Glutamatergic neuron (in vitro differentiated cells): ENCODE results near the gene SDR39U1. TPM values are rescaled to one million over a fixed set of nuclear protein-coding genes. Genes with fewer than 3 reads are reported as not detected.

Experiments used
- DNase-seq: peaks from one replicate; pipeline ENCODE4 v3.0.0; 2022
- H3K27ac Mint-ChIP-seq: one replicate; pipeline ENCODE4 v1.8.0; 2020; ENCODE audit warnings: mild to moderate bottlenecking, mixed read lengths, inconsistent platforms; ENCODE audit not compliant: unreplicated experiment
- H3K27me3 Mint-ChIP-seq: one replicate; pipeline ENCODE4 v1.8.0; 2020; ENCODE audit warnings: mild to moderate bottlenecking, moderate library complexity, mixed read lengths, inconsistent platforms; ENCODE audit not compliant: unreplicated experiment
- H3K36me3 Mint-ChIP-seq: one replicate; pipeline ENCODE4 v1.8.0; 2020; ENCODE audit warnings: mild to moderate bottlenecking, mixed read lengths, inconsistent platforms; ENCODE audit not compliant: unreplicated experiment
- H3K4me1 Mint-ChIP-seq: one replicate; pipeline ENCODE4 v1.8.0; 2020; ENCODE audit warnings: mild to moderate bottlenecking, low read depth, mixed read lengths, inconsistent platforms; ENCODE audit not compliant: unreplicated experiment
- H3K4me3 Mint-ChIP-seq: one replicate; pipeline ENCODE4 v1.8.0; 2020; ENCODE audit warnings: mild to moderate bottlenecking, mixed read lengths, inconsistent platforms; ENCODE audit not compliant: unreplicated experiment
- H3K9me3 Mint-ChIP-seq: one replicate; pipeline ENCODE4 v1.8.0; 2020; ENCODE audit warnings: mild to moderate bottlenecking, moderate library complexity, mixed read lengths, inconsistent platforms; ENCODE audit not compliant: unreplicated experiment
- CTCF ChIP-seq: fragments of 200-600 bp; sonication (generic); IDR thresholded peaks from one replicate; pipeline ENCODE4 v1.5.0; 2021; ENCODE audit not compliant: partially characterized antibody, unreplicated experiment
- total RNA-seq: library from RNA; stranded (reverse); fragmentation: NEBNext Ultra II Directional; extraction: Animal tissue kit (Norgen Biotek cat#: 25700); gene quantifications from one replicate; pipeline ENCODE4 v1.2.1, GENCODE V29; 2021; ENCODE audit not compliant: unreplicated experiment

SDR39U1 gene
- total RNA-seq, 1 donor from 2014 or later: 70.4 TPM

- Mint-ChIP-seq H3K4me1 (peaks cover 44% of the 10 kb centered on the region), H3K27ac (peak overlapping the region; percentile 22), H3K4me3 (peak overlapping the region; percentile 75), H3K36me3 (no peaks in the 10 kb centered on the region), H3K9me3 (peaks cover 2% of the 10 kb centered on the region), H3K27me3 (peaks cover 5% of the 10 kb centered on the region)
- no peak for TF ChIP-seq CTCF
- no peak for DNase-seq
Observed at GRCh38 chr14:24401810-24402702, 40.5 kb downstream of the SDR39U1 start.

GRCh38 chr14:24399999-24400718 is 42.4 kb downstream of the SDR39U1 start:
- Mint-ChIP-seq H3K36me3 (no peaks in the 10 kb centered on the region), H3K4me3 (peak overlapping the region; percentile 95), H3K4me1 (peaks cover 39% of the 10 kb centered on the region), H3K27me3 (peaks cover 4% of the 10 kb centered on the region), H3K27ac (peak overlapping the region; percentile 83), H3K9me3 (peaks cover 2% of the 10 kb centered on the region)
- no peak for TF ChIP-seq CTCF
- no peak for DNase-seq

GRCh38 chr14:24399447-24399822 is 43.1 kb downstream of the SDR39U1 start:
- no peak for DNase-seq
- peak overlapping the region; percentile 83 for H3K27ac Mint-ChIP-seq
- peaks cover 4% of the 10 kb centered on the region for H3K27me3 Mint-ChIP-seq
- no peak for TF ChIP-seq CTCF
- peaks cover 32% of the 10 kb centered on the region for H3K4me1 Mint-ChIP-seq
- H3K9me3 Mint-ChIP-seq: peaks cover 2% of the 10 kb centered on the region
- H3K36me3 Mint-ChIP-seq: no peaks in the 10 kb centered on the region
- peak overlapping the region; percentile 95 for H3K4me3 Mint-ChIP-seq

- peak; percentile 74 for DNase-seq
- Mint-ChIP-seq H3K27me3 (peaks cover 4% of the 10 kb centered on the region), H3K36me3 (no peaks in the 10 kb centered on the region), H3K4me3 (peak within 1 kb of the TSS; percentile 95), H3K9me3 (peaks cover 2% of the 10 kb centered on the region), H3K27ac (peak within 1 kb of the TSS; percentile 83), H3K4me1 (peaks cover 26% of the 10 kb centered on the region)
- TF ChIP-seq CTCF: no peak
Observed at GRCh38 chr14:24398653-24399446, 43.7 kb downstream of the SDR39U1 start, which contains the start of gene NYNRIN. Gene NYNRIN, plus strand, starts transcription at chr14:24399003. Its CDS starts 244 bp downstream, at chr14:24399247.
